PC-9 (cell line): Measurements from ENCODE around the gene TSACC.

Experiments
- EZH2 ChIP-seq: fragments of 200-600 bp; sonication (generic); IDR thresholded peaks from 2 replicates; pipeline ENCODE4 v1.8.0; 2017; ENCODE audit warnings: antibody characterized with exemption, low read depth
- TF ChIP-seq, protein P1 (sequence below): fragments of 200-600 bp; sonication (generic); conservative IDR thresholded peaks from 2 replicates; pipeline ENCODE4 v1.6.1; 2017; ENCODE audit warnings: mixed run types, antibody characterized with exemption, mild to moderate bottlenecking, moderate library complexity

DNA sequence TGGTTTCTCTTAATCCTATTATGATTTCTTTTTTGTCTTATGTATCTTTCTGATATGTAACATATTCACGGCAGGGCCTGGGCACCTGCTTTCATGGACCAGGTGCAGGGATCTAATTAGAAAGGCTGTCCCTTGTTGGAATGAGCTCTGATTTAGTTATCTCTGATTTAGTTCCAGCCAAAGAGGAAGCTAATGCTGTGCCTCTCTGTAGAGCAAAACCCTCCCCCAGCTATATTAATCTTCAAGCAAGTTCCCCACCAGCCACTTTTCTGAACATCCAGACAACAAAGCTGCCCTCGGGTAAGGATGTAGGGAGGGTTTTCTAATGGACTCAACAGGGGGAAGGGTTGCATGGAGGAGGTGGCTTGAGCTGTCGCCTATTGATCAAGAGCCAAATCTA, 6.1 kb downstream of the TSACC start:
- TF ChIP-seq, protein P1, sequence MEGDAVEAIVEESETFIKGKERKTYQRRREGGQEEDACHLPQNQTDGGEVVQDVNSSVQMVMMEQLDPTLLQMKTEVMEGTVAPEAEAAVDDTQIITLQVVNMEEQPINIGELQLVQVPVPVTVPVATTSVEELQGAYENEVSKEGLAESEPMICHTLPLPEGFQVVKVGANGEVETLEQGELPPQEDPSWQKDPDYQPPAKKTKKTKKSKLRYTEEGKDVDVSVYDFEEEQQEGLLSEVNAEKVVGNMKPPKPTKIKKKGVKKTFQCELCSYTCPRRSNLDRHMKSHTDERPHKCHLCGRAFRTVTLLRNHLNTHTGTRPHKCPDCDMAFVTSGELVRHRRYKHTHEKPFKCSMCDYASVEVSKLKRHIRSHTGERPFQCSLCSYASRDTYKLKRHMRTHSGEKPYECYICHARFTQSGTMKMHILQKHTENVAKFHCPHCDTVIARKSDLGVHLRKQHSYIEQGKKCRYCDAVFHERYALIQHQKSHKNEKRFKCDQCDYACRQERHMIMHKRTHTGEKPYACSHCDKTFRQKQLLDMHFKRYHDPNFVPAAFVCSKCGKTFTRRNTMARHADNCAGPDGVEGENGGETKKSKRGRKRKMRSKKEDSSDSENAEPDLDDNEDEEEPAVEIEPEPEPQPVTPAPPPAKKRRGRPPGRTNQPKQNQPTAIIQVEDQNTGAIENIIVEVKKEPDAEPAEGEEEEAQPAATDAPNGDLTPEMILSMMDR = no peak
- TF ChIP-seq EZH2 = no peak
